KMS-11 (cell line): Measurements from ENCODE around the gene VAC14.

Source experiments
- H2AFZ ChIP-seq: fragments of 200-600 bp; sonication (generic); 2 replicates; pipeline ENCODE4 v1.6.1; 2016; ENCODE audit warnings: antibody characterized with exemption, mixed run types, low read depth
- H3K27ac ChIP-seq: fragments of 200-600 bp; sonication (generic); 2 replicates; pipeline ENCODE4 v1.6.1; 2016; ENCODE audit warnings: mild to moderate bottlenecking, mixed run types
- H3K27me3 ChIP-seq: fragments of 200-600 bp; sonication (generic); 2 replicates; pipeline ENCODE4 v1.6.1; 2017; ENCODE audit warnings: mild to moderate bottlenecking, low read depth, mixed run types, moderate library complexity; ENCODE audit not compliant: insufficient read depth
- H3K36me3 ChIP-seq: fragments of 200-600 bp; sonication (generic); 2 replicates; pipeline ENCODE4 v1.6.1; 2017; ENCODE audit warnings: mild to moderate bottlenecking, mixed run types; ENCODE audit not compliant: insufficient read depth
- H3K4me1 ChIP-seq: fragments of 200-600 bp; sonication (generic); 2 replicates; pipeline ENCODE4 v1.6.1; 2016; ENCODE audit warnings: mild to moderate bottlenecking, low read depth, mixed run types; ENCODE audit not compliant: poor library complexity, severe bottlenecking
- H3K4me2 ChIP-seq: fragments of 200-600 bp; sonication (generic); 2 replicates; pipeline ENCODE4 v1.7.0; 2016; ENCODE audit warnings: mild to moderate bottlenecking, mixed run types
- H3K4me3 ChIP-seq: fragments of 200-600 bp; sonication (generic); IDR thresholded peaks from 2 replicates; pipeline ENCODE4 v1.6.1; 2017; ENCODE audit warnings: low read depth, low read length, mixed read lengths; ENCODE audit not compliant: insufficient read depth
- H3K79me2 ChIP-seq: fragments of 200-600 bp; sonication (generic); 2 replicates; pipeline ENCODE4 v1.6.1; 2016; ENCODE audit warnings: low read depth, mixed run types; ENCODE audit not compliant: insufficient read depth
- H3K9ac ChIP-seq: fragments of 200-600 bp; sonication (generic); 2 replicates; pipeline ENCODE4 v1.6.1; 2016; ENCODE audit warnings: mild to moderate bottlenecking, mixed run types
- H4K20me1 ChIP-seq: fragments of 200-600 bp; sonication (generic); 2 replicates; pipeline ENCODE4 v1.6.1; 2016; ENCODE audit warnings: mild to moderate bottlenecking, mixed run types; ENCODE audit not compliant: insufficient read depth
- CTCF ChIP-seq: fragments of 200-600 bp; sonication (generic); conservative IDR thresholded peaks from 2 replicates; pipeline ENCODE4 v1.6.1; 2017; ENCODE audit warnings: low read depth, mild to moderate bottlenecking, antibody characterized with exemption, low read length, moderate library complexity, mixed read lengths

The VAC14 gene

DNA sequence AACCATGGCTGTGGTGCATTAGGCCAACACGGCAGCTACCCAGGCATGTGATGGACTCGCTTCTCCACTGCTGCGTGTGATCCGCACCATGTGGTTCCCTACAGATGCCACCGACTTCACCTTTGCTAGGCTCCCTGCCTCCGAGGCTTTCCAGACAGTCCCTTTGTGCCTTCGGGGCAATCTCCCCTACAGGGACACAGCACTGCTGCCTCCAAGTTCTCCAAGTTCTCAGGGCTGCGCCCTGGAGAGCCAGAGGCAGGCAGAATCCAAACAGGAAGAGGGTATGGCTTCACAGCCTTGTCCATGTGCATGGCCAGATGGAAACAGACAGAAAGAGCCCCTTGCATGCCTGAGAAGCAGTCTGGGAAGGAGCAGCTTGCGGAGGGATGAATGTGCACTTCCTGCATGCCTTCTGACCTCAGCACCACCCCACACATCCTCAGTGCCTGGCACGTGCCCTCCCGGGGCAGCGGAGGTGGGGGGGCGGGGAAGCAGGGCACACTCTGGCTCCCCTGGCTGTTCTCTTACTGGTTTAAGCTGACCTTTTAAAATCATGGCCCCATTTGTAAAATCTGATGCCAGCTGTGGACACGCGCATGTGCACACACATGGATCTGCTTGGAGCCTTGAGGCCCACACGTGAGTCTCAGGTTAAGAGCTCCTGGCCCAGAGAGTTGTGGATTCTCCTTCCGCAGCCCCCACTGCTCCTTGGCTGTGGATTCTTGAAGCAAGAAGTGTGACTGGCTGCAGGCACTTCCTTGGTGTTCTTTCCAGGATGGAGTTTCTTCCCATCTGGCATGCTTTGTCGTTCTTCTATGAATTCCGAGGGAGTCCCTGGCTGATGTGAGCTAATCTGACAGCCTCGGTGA, 59.8 kb downstream of the VAC14 start:
- Histone ChIP-seq H4K20me1 (no peaks in the 10 kb centered on the region), H3K79me2 (no peaks in the 10 kb centered on the region), H3K4me1 (peaks cover 42% of the 10 kb centered on the region), H3K36me3 (no peaks in the 10 kb centered on the region; the same call in 1 of the 2 replicates), H3K4me2 (no peak overlapping the region), H3K27ac (no peak overlapping the region), H3K27me3 (no peaks in the 10 kb centered on the region), H2AFZ (no peak overlapping the region), H3K9ac (no peak overlapping the region), H3K4me3 (no peak overlapping the region)
- TF ChIP-seq CTCF = no peak

DNA sequence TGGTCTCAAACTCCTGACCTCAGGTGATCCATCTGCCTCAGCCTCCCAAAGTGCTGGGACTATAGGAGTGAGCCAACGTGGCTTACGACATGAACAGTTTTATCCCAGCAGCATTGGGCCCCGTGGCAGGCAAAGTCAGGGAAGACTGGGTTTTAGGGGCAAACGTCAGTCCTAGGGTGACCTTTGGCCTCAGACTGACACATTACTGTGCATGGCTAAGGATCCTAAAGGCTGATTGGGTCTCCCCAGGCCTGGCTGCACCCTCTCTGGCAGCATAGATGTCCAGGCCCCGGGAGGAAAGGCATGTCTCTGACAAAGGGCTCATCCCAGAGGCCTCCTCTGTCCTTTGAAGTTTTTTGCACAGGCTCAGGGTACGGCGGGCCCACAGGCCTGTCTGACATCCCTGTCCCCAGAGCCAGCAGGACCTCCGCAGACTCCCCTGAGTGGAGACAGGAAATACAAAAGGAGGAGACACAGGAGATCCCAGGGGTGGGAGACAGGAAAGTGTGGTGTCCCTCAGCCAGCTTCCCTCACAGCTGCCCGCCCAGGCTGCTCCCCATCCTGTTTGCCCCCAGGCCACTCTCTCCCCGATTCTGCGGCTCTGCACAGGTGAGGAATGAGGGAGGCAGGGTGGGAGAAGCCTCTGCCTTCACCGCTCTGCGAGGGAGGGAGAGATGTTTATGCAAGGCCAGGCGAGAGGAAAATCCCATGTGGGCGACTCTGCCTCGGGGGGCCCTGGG, 60.6 kb downstream of the VAC14 start:
- Histone ChIP-seq H3K79me2 (no peaks in the 10 kb centered on the region), H3K4me2 (no peak overlapping the region), H3K27me3 (no peaks in the 10 kb centered on the region), H3K9ac (no peak overlapping the region; the same call in 1 of the 2 replicates), H3K4me3 (no peak overlapping the region), H4K20me1 (no peaks in the 10 kb centered on the region), H3K4me1 (peaks cover 50% of the 10 kb centered on the region), H2AFZ (no peak overlapping the region), H3K27ac (peak overlapping the region; percentile 100; the same call in 1 of the 2 replicates), H3K36me3 (no peaks in the 10 kb centered on the region; the same call in 1 of the 2 replicates)
- no peak for TF ChIP-seq CTCF

DNA sequence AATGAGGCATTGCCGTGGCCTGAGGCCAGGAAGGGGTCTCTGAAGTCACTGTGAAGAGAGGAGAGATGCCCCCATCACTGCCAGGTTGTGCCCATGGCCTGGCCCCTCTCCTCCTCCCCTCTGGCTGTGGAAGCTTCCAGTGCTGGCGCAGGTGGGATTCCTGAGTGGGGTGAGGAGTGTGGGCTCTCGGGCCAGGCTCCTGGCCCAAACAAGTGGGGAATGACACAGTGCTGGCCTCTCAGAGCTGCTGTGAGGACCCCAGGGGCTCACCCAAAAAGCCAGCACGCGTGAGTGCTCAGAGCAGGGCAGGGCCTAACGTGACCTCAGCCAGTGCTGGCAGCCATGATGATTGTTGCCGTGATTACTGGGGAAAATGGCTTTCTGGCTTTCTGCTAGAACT, 61.6 kb downstream of the VAC14 start:
- H3K27me3 ChIP-seq = no peaks in the 10 kb centered on the region
- peak overlapping the region; percentile 90; the same call in 1 of the 2 replicates for H3K9ac ChIP-seq
- peak overlapping the region; percentile 100 for H3K27ac ChIP-seq
- H3K4me3 ChIP-seq = no peak overlapping the region
- H4K20me1 ChIP-seq = no peaks in the 10 kb centered on the region
- TF ChIP-seq CTCF = no peak
- peak overlapping the region; percentile 99 for H3K4me2 ChIP-seq
- no peak overlapping the region for H2AFZ ChIP-seq
- no peaks in the 10 kb centered on the region; the same call in 1 of the 2 replicates for H3K36me3 ChIP-seq
- no peaks in the 10 kb centered on the region for H3K79me2 ChIP-seq
- peaks cover 51% of the 10 kb centered on the region for H3K4me1 ChIP-seq

GRCh38 chr16:70738083-70738977, 62.6 kb downstream of the VAC14 start:
- peaks cover 51% of the 10 kb centered on the region for H3K4me1 ChIP-seq
- peak overlapping the region; percentile 90 for H3K9ac ChIP-seq
- peak; percentile 77 for TF ChIP-seq CTCF
- H3K4me3 ChIP-seq = no peak overlapping the region
- H4K20me1 ChIP-seq = no peaks in the 10 kb centered on the region
- no peaks in the 10 kb centered on the region; the same call in 1 of the 2 replicates for H3K36me3 ChIP-seq
- no peaks in the 10 kb centered on the region for H3K79me2 ChIP-seq
- no peaks in the 10 kb centered on the region for H3K27me3 ChIP-seq
- peak overlapping the region; percentile 99 for H3K4me2 ChIP-seq
- H3K27ac ChIP-seq = peak overlapping the region; percentile 100
- H2AFZ ChIP-seq = peak overlapping the region; percentile 28; the same call in 1 of the 2 replicates
